ENCODE data around the gene CHN1. TPM values are rescaled to one million over a fixed set of nuclear protein-coding genes. Genes with fewer than 3 reads are reported as not detected.

CHN1 gene
- total RNA-seq, 1 experiment from 2014 or later: 0.41 TPM

DNA sequence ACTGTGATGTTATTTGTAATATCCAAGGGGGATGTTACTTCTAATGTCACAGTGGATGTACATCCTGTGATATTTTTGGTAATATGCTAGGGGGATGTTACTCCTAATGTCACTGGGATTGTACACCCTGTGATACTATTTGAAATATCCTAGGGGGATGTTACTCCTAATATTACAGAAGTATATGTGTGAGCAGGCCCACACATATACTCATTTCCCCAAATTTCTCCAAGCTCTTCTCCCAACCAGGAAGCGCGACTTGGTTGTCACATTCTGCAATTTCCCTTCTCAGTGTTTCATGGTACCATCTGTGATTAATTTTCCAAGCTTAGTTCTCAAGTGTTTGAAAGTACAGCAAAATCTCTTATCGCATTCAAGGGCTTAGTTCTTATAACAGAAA lies 29.5 kb upstream of the CHN1 start:
- Histone ChIP-seq H3K4me1 (peaks cover 6% of the 10 kb centered on the region; the same call in 1 of the 2 replicates), H3K4me3 (ENCODE audit: low read depth, low read length) (no peak overlapping the region), H3K9me3 (no peaks in the 10 kb centered on the region), H3K27me3 (replicated peaks; ENCODE audit: control insufficient read depth, insufficient read depth, low read length) (no peaks in the 10 kb centered on the region), H3K36me3 (ENCODE audit: control insufficient read depth, insufficient read depth, low read length) (no peaks in the 10 kb centered on the region)
- H3K27me3 Mint-ChIP-seq (ENCODE audit: insufficient read depth, unreplicated experiment): no peaks in the 10 kb centered on the region
- TF ChIP-seq CTCF (IDR thresholded peaks at IDR 0.05; ENCODE audit: insufficient read depth in 1 of 2, low read depth in 1 of 2, low read length in 1 of 2, severe bottlenecking in 1 of 2, unreplicated experiment in 1 of 2): no peak
- no peak overlapping the region for H3K27ac Mint-ChIP-seq (ENCODE audit: unreplicated experiment)
- POLR2A ChIA-PET: no interaction called here
- no peak overlapping the region for H3K4me3 Mint-ChIP-seq (ENCODE audit: unreplicated experiment)
- CTCF ChIA-PET: no interaction called here
- no peaks in the 10 kb centered on the region for H3K9me3 Mint-ChIP-seq (ENCODE audit: unreplicated experiment)
- no peak for DNase-seq
- intact Hi-C loops (cut with micrococcal nuclease; ENCODE audit: unreplicated experiment): loop anchor here (10.0 kb wide), 1 partner anchor 1060 kb away; the partner anchor contains the start of genes HOXD12 and HOXD13
- H3K36me3 Mint-ChIP-seq (ENCODE audit: insufficient read depth, unreplicated experiment): no peaks in the 10 kb centered on the region
- BruUV-seq (replicated peaks): no TSS peak
- H3K4me1 Mint-ChIP-seq (ENCODE audit: low read depth, unreplicated experiment): peaks cover 14% of the 10 kb centered on the region

DNA sequence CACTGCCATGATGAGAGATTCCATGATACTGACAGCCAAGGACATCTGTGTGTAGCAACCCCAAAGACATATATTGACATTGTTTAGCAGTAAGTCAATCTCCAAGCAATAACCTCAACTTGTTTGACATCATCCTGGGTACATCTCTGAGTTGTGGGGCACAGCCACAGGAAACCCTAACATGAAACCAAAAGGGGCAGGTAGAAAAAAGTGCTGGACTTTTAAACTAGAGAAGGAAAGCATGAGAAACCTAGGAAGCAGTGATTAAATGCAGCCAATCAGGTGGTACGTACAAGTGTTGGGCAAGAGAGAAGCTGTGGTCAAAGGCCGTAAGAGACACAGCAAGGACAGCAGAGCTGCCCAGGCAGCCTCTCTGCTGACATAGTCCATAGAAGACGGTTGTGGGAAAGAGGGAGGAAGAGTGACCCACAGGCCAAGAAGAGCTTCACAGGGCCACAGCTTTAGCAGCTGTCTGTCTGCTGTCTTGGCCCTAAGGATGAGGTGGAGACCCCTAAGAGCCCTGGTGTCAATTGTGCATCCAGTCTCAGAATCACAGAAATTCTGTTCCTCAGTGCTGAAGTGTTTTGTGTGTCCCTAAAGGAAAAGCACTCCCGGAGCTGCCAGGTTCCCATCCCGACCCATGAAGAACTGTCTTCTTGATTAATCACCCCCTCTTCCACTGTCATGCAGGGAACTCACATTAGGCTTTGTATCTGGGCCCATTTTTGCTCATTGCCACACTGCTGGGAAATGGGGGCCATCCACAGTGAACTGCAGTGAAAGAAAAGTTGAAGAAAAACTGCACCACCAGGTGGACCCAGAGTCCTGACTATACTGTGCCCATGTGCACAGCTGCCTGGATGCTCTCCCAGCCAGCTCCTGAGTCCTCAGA lies 25.4 kb upstream of the CHN1 start:
- H3K27ac Mint-ChIP-seq (ENCODE audit: unreplicated experiment): no peak overlapping the region
- intact Hi-C loops (cut with micrococcal nuclease; ENCODE audit: unreplicated experiment): loop anchor here (1.0 to 10.0 kb wide), 2 partner anchors 252 to 1064 kb away; partner anchors contain the start of genes HOXD12 and HOXD13
- H3K4me3 ChIP-seq (ENCODE audit: low read depth, low read length): no peak overlapping the region
- H3K36me3 ChIP-seq (ENCODE audit: control insufficient read depth, insufficient read depth, low read length): no peaks in the 10 kb centered on the region
- H3K9me3 ChIP-seq: no peaks in the 10 kb centered on the region
- no peaks in the 10 kb centered on the region for H3K27me3 Mint-ChIP-seq (ENCODE audit: insufficient read depth, unreplicated experiment)
- peak; percentile 45 to 50 for TF ChIP-seq CTCF (IDR thresholded peaks at IDR 0.05; ENCODE audit: insufficient read depth in 1 of 2, low read depth in 1 of 2, low read length in 1 of 2, severe bottlenecking in 1 of 2, unreplicated experiment in 1 of 2)
- H3K36me3 Mint-ChIP-seq (ENCODE audit: insufficient read depth, unreplicated experiment): no peaks in the 10 kb centered on the region
- BruUV-seq (replicated peaks): no TSS peak
- H3K4me1 ChIP-seq: no peaks in the 10 kb centered on the region
- ChIA-PET CTCF (interaction anchor here (0.6 to 1.5 kb wide), 7 partner anchors 25 to 333 kb away, joined by 3 to 5 read pairs (median 3); no protein-coding TSS in a partner anchor), POLR2A (no interaction called here)
- H3K27me3 ChIP-seq (replicated peaks; ENCODE audit: control insufficient read depth, insufficient read depth, low read length): no peaks in the 10 kb centered on the region
- H3K4me3 Mint-ChIP-seq (ENCODE audit: unreplicated experiment): no peak overlapping the region
- H3K4me1 Mint-ChIP-seq (ENCODE audit: low read depth, unreplicated experiment): no peaks in the 10 kb centered on the region
- H3K9me3 Mint-ChIP-seq (ENCODE audit: unreplicated experiment): no peaks in the 10 kb centered on the region
- peak; percentile 57 to 58 for DNase-seq

- no peaks in the 10 kb centered on the region for H3K36me3 ChIP-seq (ENCODE audit: control insufficient read depth, insufficient read depth, low read length)
- no peaks in the 10 kb centered on the region for H3K27me3 ChIP-seq (replicated peaks; ENCODE audit: control insufficient read depth, insufficient read depth, low read length)
- Mint-ChIP-seq H3K4me1 (ENCODE audit: low read depth, unreplicated experiment) (peaks cover 4% of the 10 kb centered on the region), H3K9me3 (ENCODE audit: unreplicated experiment) (no peaks in the 10 kb centered on the region), H3K36me3 (ENCODE audit: insufficient read depth, unreplicated experiment) (no peaks in the 10 kb centered on the region), H3K4me3 (ENCODE audit: unreplicated experiment) (no peak overlapping the region), H3K27me3 (ENCODE audit: insufficient read depth, unreplicated experiment) (no peaks in the 10 kb centered on the region), H3K27ac (ENCODE audit: unreplicated experiment) (no peak overlapping the region)
- intact Hi-C loops (cut with micrococcal nuclease; ENCODE audit: unreplicated experiment): no loop called here
- H3K4me1 ChIP-seq: no peaks in the 10 kb centered on the region
- BruUV-seq (replicated peaks): no TSS peak
- no peak overlapping the region for H3K4me3 ChIP-seq (ENCODE audit: low read depth, low read length)
- no peak for TF ChIP-seq CTCF (IDR thresholded peaks at IDR 0.05; ENCODE audit: insufficient read depth in 1 of 2, low read depth in 1 of 2, low read length in 1 of 2, severe bottlenecking in 1 of 2, unreplicated experiment in 1 of 2)
- ChIA-PET POLR2A (no interaction called here), CTCF (no interaction called here)
- no peak for DNase-seq
- H3K9me3 ChIP-seq: no peaks in the 10 kb centered on the region
Observed at GRCh38 chr2:175027755-175028154, 22.6 kb upstream of the CHN1 start.
